Ectodermal cell (in vitro differentiated cells): ENCODE measurements around the gene ALDH2.

ENCODE experiments used
- H3K27ac ChIP-seq: 2 replicates; pipeline ENCODE4 v1.7.0; 2013; ENCODE audit warnings: mild to moderate bottlenecking, low read depth, low read length; ENCODE audit not compliant: insufficient read depth, poor library complexity, severe bottlenecking
- H3K27me3 ChIP-seq: 2 replicates; pipeline ENCODE4 v1.7.0; 2013; ENCODE audit warnings: mild to moderate bottlenecking, low read length; ENCODE audit not compliant: insufficient read depth, control insufficient read depth, poor library complexity, severe bottlenecking
- H3K36me3 ChIP-seq: one replicate; pipeline ENCODE4 v1.7.0; 2013; ENCODE audit warnings: low read length; ENCODE audit not compliant: control insufficient read depth, insufficient read depth
- H3K4me1 ChIP-seq: one replicate; pipeline ENCODE4 v1.7.0; 2013; ENCODE audit warnings: low read length; ENCODE audit not compliant: control insufficient read depth, insufficient read depth
- H3K4me3 ChIP-seq: 2 replicates; pipeline ENCODE4 v1.7.0; 2013; ENCODE audit warnings: low read depth, low read length, control low read depth; ENCODE audit not compliant: insufficient read depth
- H3K9me3 ChIP-seq: 2 replicates; pipeline ENCODE4 v1.7.0; 2013; ENCODE audit warnings: mild to moderate bottlenecking, low read length, moderate library complexity; ENCODE audit not compliant: control insufficient read depth
- WGBS, 2 experiments: methylation state at CpG; one replicate each; pipeline ENCODE4 v1.1.7; 2013; ENCODE audit warnings: missing lambda C conversion rate in 2 of 2; 5-methylcytosine and 5-hydroxymethylcytosine counted together

ALDH2 gene

DNA sequence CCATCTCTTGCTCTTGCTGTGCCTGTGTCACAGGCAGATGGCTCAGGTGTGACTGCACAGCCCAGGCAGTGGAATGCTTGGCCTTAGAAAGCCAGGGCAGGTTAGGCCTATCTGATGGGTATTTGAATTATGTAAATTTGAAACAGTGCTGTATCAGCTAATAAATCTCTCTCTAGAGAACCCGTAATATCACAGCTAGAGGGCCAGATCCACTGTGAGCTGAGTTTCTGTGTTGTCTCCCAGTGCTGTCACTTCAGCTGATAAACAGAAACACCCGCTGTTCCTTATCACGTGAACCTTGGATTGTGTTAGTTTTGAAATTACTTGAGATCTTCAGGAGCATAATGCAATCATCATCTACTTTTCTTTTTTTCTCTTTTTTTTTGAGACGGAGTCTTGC is 21.5 kb upstream of the ALDH2 start:
- Histone ChIP-seq H3K9me3 (no peaks in the 10 kb centered on the region), H3K4me3 (no peak overlapping the region), H3K27ac (no peak overlapping the region), H3K27me3 (no peaks in the 10 kb centered on the region), H3K4me1 (no peaks in the 10 kb centered on the region), H3K36me3 (peaks cover 20% of the 10 kb centered on the region)
- WGBS, 2 experiments: 99% methylated on average over 4 of the region's 4 CpGs

DNA sequence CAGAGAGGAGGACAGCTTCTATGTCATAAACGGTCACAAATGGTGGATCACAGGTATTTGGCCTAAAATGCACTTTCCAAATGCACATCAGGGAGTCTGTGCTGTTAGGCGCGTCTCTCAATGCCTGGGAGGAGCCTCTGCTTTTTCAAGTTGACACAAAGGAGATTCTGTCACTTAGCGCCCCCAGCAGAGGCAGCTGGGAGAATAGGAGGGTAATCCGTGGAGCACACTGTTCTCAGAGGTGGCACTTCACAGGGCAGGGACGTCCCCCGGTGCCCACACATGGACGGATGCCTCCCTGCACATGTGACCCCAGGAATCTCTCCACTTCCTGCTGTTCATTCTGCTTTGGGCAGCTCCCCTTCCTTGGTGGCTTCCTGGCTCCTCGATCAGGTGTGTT is 19.4 kb upstream of the ALDH2 start:
- Histone ChIP-seq H3K4me1 (no peaks in the 10 kb centered on the region), H3K36me3 (peaks cover 20% of the 10 kb centered on the region), H3K27ac (no peak overlapping the region), H3K4me3 (no peak overlapping the region), H3K27me3 (no peaks in the 10 kb centered on the region), H3K9me3 (no peaks in the 10 kb centered on the region)
- 83 to 84% methylated on average over 9 of the region's 9 CpGs for WGBS, 2 experiments

GRCh38 chr12:111748151-111748672 is 18.5 kb upstream of the ALDH2 start:
- Histone ChIP-seq H3K9me3 (no peaks in the 10 kb centered on the region), H3K4me1 (no peaks in the 10 kb centered on the region), H3K36me3 (peaks cover 20% of the 10 kb centered on the region), H3K4me3 (no peak overlapping the region), H3K27me3 (no peaks in the 10 kb centered on the region), H3K27ac (no peak overlapping the region)
- 91 to 92% methylated on average over 8 of the region's 8 CpGs for WGBS, 2 experiments

DNA sequence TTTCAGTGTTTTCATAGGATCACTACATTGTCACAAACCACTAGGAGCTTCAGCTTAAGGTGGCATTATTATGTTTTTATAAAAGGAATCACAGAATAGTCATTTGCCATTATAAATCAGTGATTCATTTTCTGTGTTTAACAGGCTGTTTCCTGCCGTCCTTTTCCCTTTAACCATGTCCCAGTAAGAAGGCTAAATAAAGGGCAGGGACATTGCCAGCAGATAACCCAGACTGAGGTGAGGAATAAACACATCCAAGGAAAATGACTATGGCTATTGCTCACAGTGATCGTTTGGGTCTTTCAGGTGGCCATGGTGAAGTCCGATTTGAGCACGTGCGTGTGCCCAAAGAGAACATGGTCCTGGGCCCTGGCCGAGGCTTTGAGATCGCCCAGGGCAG is 17.9 kb upstream of the ALDH2 start:
- 95 to 96% methylated on average over 7 of the region's 7 CpGs for WGBS, 2 experiments
- H3K36me3 ChIP-seq: peaks cover 20% of the 10 kb centered on the region
- H3K9me3 ChIP-seq: no peaks in the 10 kb centered on the region
- no peaks in the 10 kb centered on the region for H3K27me3 ChIP-seq
- no peak overlapping the region for H3K27ac ChIP-seq
- H3K4me1 ChIP-seq: no peaks in the 10 kb centered on the region
- H3K4me3 ChIP-seq: no peak overlapping the region

DNA sequence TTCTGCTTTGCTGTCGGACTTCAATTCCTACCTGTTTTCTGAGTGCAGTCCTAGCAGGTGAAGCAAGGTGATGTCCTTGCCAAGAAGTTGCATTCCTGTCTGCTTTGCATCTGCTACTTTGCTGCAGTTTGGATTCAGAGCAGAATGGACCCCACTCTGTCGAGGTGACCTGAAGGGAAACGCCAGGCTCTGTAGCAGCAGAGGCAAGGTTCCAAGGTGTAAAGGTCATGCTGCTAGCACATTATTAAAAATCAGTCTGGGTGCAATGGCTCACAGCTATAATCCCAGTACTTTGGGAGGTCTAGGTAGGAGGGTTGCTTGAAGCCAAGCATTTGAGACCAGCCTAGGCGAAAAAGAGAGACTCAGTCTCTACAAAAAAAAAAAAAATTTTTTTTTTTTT is 17.3 kb upstream of the ALDH2 start:
- no peaks in the 10 kb centered on the region for H3K27me3 ChIP-seq
- no peak overlapping the region for H3K4me3 ChIP-seq
- no peaks in the 10 kb centered on the region for H3K9me3 ChIP-seq
- no peak overlapping the region for H3K27ac ChIP-seq
- no peaks in the 10 kb centered on the region for H3K4me1 ChIP-seq
- H3K36me3 ChIP-seq: peaks cover 20% of the 10 kb centered on the region
- 94 to 97% methylated on average over 4 of the region's 4 CpGs for WGBS, 2 experiments

- peaks cover 9% of the 10 kb centered on the region for H3K4me1 ChIP-seq
- no peak overlapping the region for H3K27ac ChIP-seq
- H3K36me3 ChIP-seq: peaks cover 7% of the 10 kb centered on the region
Measured at GRCh38 chr12:111753144-111753881, 13.4 kb upstream of the ALDH2 start.

GRCh38 chr12:111754671-111755070 is 12.1 kb upstream of the ALDH2 start:
- no peak overlapping the region for H3K27ac ChIP-seq
- H3K27me3 ChIP-seq: no peaks in the 10 kb centered on the region
- no peaks in the 10 kb centered on the region for H3K9me3 ChIP-seq
- 93% methylated on average over 8 of the region's 8 CpGs for WGBS, 2 experiments
- peaks cover 11% of the 10 kb centered on the region for H3K4me1 ChIP-seq
- H3K4me3 ChIP-seq: no peak overlapping the region
- H3K36me3 ChIP-seq: no peaks in the 10 kb centered on the region

More at GRCh38 chr12:111753144-111753881, 13.4 kb upstream of the ALDH2 start:
- H3K4me3 ChIP-seq: no peak overlapping the region
- no peaks in the 10 kb centered on the region for H3K27me3 ChIP-seq
- 76 to 77% methylated on average over 23 of the region's 23 CpGs for WGBS, 2 experiments
- H3K9me3 ChIP-seq: no peaks in the 10 kb centered on the region

DNA sequence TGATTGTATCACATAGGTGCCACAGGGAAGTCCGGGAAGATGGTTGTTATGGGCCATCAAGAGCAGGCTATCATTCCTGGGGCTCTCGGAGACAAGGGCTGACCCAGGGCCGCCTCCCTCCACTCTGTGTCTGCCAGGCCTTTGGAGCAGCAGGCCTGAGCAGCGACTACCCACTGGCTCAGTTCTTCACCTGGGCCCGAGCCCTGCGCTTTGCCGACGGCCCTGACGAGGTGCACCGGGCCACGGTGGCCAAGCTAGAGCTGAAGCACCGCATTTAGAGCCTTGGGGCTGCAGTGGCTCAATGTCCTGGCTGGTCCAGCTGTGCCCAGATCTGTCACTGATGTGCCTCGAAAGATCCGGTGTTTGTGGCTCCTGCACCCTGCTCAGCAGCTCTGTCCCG is 10.5 kb upstream of the ALDH2 start:
- peaks cover 11% of the 10 kb centered on the region for H3K4me1 ChIP-seq
- no peak overlapping the region for H3K27ac ChIP-seq
- H3K4me3 ChIP-seq: no peak overlapping the region
- no peaks in the 10 kb centered on the region for H3K27me3 ChIP-seq
- 96% methylated on average over 15 of the region's 15 CpGs for WGBS, 2 experiments
- no peaks in the 10 kb centered on the region for H3K9me3 ChIP-seq
- H3K36me3 ChIP-seq: no peaks in the 10 kb centered on the region

DNA sequence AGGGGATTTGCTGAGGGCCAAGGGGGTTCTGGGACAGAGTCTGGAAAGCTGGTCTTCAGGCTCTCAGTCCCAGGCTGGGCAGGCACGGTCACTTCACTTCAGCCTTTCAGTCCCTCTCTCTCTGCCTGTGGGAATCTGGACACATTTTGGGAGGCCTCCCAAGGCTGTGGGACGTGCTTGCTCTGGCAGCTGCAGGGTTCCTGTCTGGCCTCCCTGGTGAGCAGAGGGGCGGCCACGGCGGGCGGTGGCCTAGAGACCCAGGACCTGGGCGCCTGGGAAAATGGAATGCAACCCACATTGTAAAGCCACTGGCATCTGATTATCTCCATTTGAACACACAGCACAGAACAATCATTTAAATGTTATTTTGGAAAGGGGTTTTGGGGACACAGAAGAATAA is 10.1 kb upstream of the ALDH2 start:
- peaks cover 11% of the 10 kb centered on the region for H3K4me1 ChIP-seq
- H3K4me3 ChIP-seq: no peak overlapping the region
- H3K27ac ChIP-seq: no peak overlapping the region
- WGBS, 2 experiments: 86 to 93% methylated on average over 7 of the region's 7 CpGs
- no peaks in the 10 kb centered on the region for H3K36me3 ChIP-seq
- no peaks in the 10 kb centered on the region for H3K9me3 ChIP-seq
- H3K27me3 ChIP-seq: no peaks in the 10 kb centered on the region

DNA sequence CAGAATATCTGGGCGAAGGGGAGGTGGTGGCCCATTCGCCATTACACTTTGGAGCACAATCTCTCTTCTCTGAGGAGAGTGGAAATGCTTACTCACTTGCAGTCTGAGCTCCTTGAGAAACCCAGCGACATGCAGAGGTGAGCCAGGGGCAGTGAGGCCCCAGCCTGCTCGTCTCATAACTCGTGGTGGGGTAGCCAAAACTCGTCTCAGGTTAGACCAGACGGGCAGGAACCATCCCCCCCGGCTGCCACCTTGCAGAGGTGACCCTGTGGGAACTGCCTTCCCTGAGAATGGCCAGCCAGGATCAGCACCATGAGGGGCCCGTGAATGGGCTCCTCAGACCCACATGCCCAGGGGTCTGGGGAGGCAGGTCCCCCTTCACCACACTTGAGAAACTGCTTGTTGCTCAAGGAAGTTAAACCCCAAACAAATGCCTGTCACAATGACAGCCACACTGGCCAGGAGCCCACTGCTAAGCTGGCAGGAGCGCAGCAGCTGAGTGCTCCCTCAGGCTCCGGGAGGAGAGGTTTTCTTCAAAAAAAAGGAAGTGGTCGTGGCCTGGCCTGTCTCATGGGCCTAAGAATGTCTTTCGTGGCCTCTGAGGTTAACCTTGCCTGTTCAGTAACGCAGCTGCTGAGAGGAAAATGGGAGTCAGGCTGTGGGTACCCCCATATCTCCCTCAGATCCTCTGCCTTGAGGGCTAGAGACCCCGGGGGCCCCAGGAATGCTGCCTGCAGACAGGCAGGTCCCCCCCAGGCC is 9.2 kb upstream of the ALDH2 start:
- no peaks in the 10 kb centered on the region for H3K9me3 ChIP-seq
- H3K27ac ChIP-seq: no peak overlapping the region
- no peaks in the 10 kb centered on the region for H3K36me3 ChIP-seq
- 89 to 90% methylated on average over 15 of the region's 15 CpGs for WGBS, 2 experiments
- H3K27me3 ChIP-seq: no peaks in the 10 kb centered on the region
- H3K4me3 ChIP-seq: no peak overlapping the region
- peaks cover 11% of the 10 kb centered on the region for H3K4me1 ChIP-seq
